CD4-positive, CD25-positive, alpha-beta regulatory T cell (primary cell): Measurements from ENCODE around the gene BCL2. TPM values are rescaled to one million over a fixed set of nuclear protein-coding genes. Genes with fewer than 3 reads are reported as not detected.

Experiments used
- ATAC-seq, 2 donors: fragments of 150-1000 bp; cut with Tn5 transposase; one replicate each; pipeline ENCODE4 v1.10.0; 2021; ENCODE audit warnings: low read depth in 2 of 2, moderate number of reproducible peaks in 2 of 2, moderate library complexity in 1 of 2
- DNase-seq, 3 donors: peaks; one replicate each; pipeline versions ENCODE4 v3.0.0 to v3.0.0-alpha.2; 2012 to 2022; ENCODE audit warnings: mixed read lengths in 1 of 3
- H3K27ac ChIP-seq: one replicate; pipeline ENCODE4 v1.7.0; 2013; ENCODE audit warnings: mild to moderate bottlenecking, low read length; ENCODE audit not compliant: insufficient read depth, poor library complexity, severe bottlenecking
- H3K27me3 ChIP-seq: one replicate; pipeline ENCODE4 v1.7.0; 2013; ENCODE audit warnings: low read length; ENCODE audit not compliant: control insufficient read depth, insufficient read depth
- H3K36me3 ChIP-seq: one replicate; pipeline ENCODE4 v1.7.0; 2013; ENCODE audit warnings: mild to moderate bottlenecking, low read length, moderate library complexity; ENCODE audit not compliant: control insufficient read depth, insufficient read depth
- H3K4me1 ChIP-seq: 2 replicates; pipeline ENCODE4 v1.7.0; 2013; ENCODE audit warnings: mild to moderate bottlenecking, low read length; ENCODE audit not compliant: insufficient read depth, control insufficient read depth, poor library complexity, severe bottlenecking
- H3K4me3 ChIP-seq: one replicate; pipeline ENCODE4 v1.7.0; 2013; ENCODE audit warnings: low read depth, mild to moderate bottlenecking, low read length, moderate library complexity
- H3K9me3 ChIP-seq, 2 experiments: 1 replicate in 1 of 2; 2 replicates in 1 of 2; pipeline ENCODE4 v1.7.0; 2013; ENCODE audit warnings: low read length in 2 of 2, mild to moderate bottlenecking in 1 of 2, moderate library complexity in 1 of 2; ENCODE audit not compliant: control insufficient read depth in 2 of 2
- H3K27ac Mint-ChIP-seq, 3 donors: one replicate each; pipeline ENCODE4 v1.8.0; 2020 to 2022; ENCODE audit warnings: mild to moderate bottlenecking in 3 of 3, mixed read lengths in 3 of 3, moderate library complexity in 2 of 3
- H3K27me3 Mint-ChIP-seq: one replicate; pipeline ENCODE4 v1.8.0; 2022; ENCODE audit warnings: mild to moderate bottlenecking, mixed read lengths
- H3K36me3 Mint-ChIP-seq: one replicate; pipeline ENCODE4 v1.8.0; 2020; ENCODE audit warnings: mixed read lengths
- H3K4me1 Mint-ChIP-seq, 4 donors: one replicate each; pipeline ENCODE4 v1.8.0; 2020 to 2022; ENCODE audit warnings: mixed read lengths in 4 of 4, mild to moderate bottlenecking in 1 of 4
- H3K4me3 Mint-ChIP-seq, 4 donors: one replicate each; pipeline ENCODE4 v1.8.0; 2020 to 2022; ENCODE audit warnings: mild to moderate bottlenecking in 4 of 4, mixed read lengths in 4 of 4, moderate library complexity in 3 of 4
- H3K9me3 Mint-ChIP-seq, 7 donors: one replicate each; pipeline ENCODE4 v1.8.0; 2020 to 2022; ENCODE audit warnings: mixed read lengths in 7 of 7, mild to moderate bottlenecking in 3 of 7, moderate library complexity in 2 of 7
- polyA plus RNA-seq, 4 donors: library from polyadenylated mRNA; unstranded; fragments of 300-500 nt; fragmentation: Illumina TruSeq; gene quantifications; one replicate each; pipeline ENCODE4 v1.2.3, GENCODE V29; 2021
- total RNA-seq: library from RNA; stranded (reverse); gene quantifications from one replicate; pipeline ENCODE4 v1.2.3, GENCODE V29; 2022

Gene BCL2
- total and polyA plus RNA-seq, 5 donors from 2014 or later: 19.1 to 125 (median 31.1) TPM

DNA sequence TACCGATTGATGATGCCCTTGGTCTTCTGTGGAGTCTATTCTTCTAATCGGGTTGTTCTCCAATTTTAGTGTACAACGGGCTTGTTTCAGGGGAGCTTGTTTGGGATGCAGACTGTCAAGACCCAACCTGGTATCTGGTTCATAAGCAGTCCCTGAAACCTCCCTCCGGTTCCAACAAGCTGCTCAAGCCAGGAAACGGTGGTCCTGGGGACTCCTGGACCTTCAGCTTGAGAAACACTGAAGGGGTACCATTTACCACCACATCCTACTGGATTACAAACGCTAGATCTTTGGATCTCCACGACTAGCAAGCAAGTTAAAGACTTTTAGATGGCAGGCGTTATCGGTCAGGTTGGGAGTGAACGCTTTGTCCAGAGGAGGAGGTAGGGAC is 2.0 kb downstream of the BCL2 start:
- peaks cover 7% of the 10 kb centered on the region for H3K36me3 Mint-ChIP-seq
- peaks cover 69% of the 10 kb centered on the region for H3K4me1 ChIP-seq

DNA sequence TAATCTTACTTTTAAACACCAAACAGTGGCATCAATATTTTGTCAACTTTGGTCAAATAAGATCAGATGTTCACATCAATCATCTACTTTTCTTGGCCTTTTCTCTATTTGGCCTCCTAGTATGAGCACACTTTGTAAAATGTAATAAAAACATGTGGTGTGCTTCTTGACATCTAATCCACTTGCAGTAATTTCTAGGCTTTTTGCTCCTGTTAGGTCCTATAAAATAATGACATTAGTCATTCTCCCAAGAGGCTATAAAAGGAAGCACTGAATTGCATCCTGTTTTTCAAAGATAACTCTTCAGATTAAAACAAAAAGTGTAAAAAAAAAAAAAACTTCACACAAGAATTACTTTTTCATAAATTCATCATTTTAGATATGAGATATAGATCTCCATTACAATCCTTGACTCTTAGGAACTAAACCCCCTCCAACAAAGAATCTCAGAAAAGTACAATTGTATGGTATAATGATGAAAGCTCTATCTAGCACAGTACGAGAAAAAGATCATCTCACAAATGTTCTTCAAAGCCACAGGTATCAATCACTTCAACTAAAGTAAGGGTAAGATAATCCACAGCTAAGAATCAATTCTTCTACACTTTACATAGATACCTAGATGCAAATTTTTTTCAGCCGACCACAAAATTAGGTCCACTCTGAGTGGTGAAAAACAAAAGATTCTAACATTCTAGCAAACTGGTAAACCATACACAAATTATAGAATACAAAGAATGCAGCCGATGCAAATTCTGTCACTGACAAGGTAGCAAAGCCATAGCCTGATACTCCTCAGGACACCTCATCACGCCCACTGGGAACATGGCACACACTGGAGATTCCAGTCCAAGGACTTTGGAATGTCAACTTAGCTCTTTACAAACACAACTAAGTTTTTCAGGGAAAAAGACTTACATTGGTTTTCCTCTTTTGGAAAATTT is 2.7 kb downstream of the BCL2 start:
- H3K9me3 ChIP-seq: no peaks in the 10 kb centered on the region
- no peaks in the 10 kb centered on the region for H3K27me3 ChIP-seq
- Mint-ChIP-seq H3K4me3 (peak overlapping the region; percentile 94 to 99 (median 97)), H3K36me3 (peaks cover 7% of the 10 kb centered on the region), H3K4me1 (peaks cover 26 to 63% (median 46%) of the 10 kb centered on the region in 4 donors), H3K9me3 (peaks cover 0 to 2% (median 0%) of the 10 kb centered on the region in 7 donors), H3K27ac (peak overlapping the region; percentile 95 to 99 (median 97)), H3K27me3 (peaks cover 5% of the 10 kb centered on the region)
- peak overlapping the region; percentile 82 for H3K27ac ChIP-seq
- H3K36me3 ChIP-seq: no peaks in the 10 kb centered on the region
- H3K4me3 ChIP-seq: peak overlapping the region; percentile 97
- ATAC-seq (no peak), DNase-seq (peak in 1 of 3 donors; percentile 43)
- H3K4me1 ChIP-seq: peaks cover 75% of the 10 kb centered on the region

More for the DNA sequence above, 2.0 kb downstream of the BCL2 start:
- Histone ChIP-seq H3K27ac (peak overlapping the region; percentile 82), H3K4me3 (peak overlapping the region; percentile 97), H3K27me3 (no peaks in the 10 kb centered on the region), H3K36me3 (no peaks in the 10 kb centered on the region), H3K9me3 (no peaks in the 10 kb centered on the region)
- Mint-ChIP-seq H3K9me3 (peaks cover 0 to 2% (median 0%) of the 10 kb centered on the region in 7 donors), H3K27ac (peak overlapping the region; percentile 95 to 99 (median 97)), H3K27me3 (peaks cover 5% of the 10 kb centered on the region), H3K4me1 (peaks cover 25 to 63% (median 43%) of the 10 kb centered on the region in 4 donors), H3K4me3 (peak overlapping the region; percentile 94 to 99 (median 97))
- no peak for ATAC-seq
- DNase-seq: no peak

DNA sequence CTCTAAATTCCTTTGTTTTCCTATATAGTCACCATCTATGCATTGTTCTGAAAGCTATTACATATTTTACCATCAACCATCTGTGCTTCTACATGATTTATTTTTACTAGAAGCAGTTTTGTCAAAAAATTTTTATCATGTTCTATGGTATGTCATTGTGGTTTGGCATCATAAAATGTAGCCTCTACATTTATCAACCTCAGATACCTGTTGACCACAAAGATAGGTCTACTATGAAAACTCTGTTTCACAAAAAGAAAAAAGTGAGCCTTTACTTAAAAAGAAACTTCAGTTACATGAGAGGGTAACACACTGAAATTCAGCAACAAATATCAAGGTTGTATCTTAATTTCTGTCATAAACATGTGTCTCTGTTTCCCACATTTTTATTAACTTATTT is 3.7 kb downstream of the BCL2 start:
- H3K27ac Mint-ChIP-seq: peak overlapping the region in 2 of 3 donors; percentile 31 to 95
- H3K4me1 Mint-ChIP-seq: peaks cover 31 to 69% (median 51%) of the 10 kb centered on the region in 4 donors
- peaks cover 7% of the 10 kb centered on the region for H3K36me3 Mint-ChIP-seq
- H3K9me3 ChIP-seq: no peaks in the 10 kb centered on the region
- ATAC-seq (no peak), DNase-seq (peak in 1 of 3 donors; percentile 44)
- peaks cover 80% of the 10 kb centered on the region for H3K4me1 ChIP-seq
- no peaks in the 10 kb centered on the region for H3K36me3 ChIP-seq
- H3K27ac ChIP-seq: peak overlapping the region; percentile 82
- peak overlapping the region; percentile 97 for H3K4me3 ChIP-seq
- H3K4me3 Mint-ChIP-seq: peak overlapping the region; percentile 94 to 99 (median 97)
- H3K27me3 ChIP-seq: no peaks in the 10 kb centered on the region
- peaks cover 0 to 2% (median 0%) of the 10 kb centered on the region in 7 donors for H3K9me3 Mint-ChIP-seq
- peaks cover 5% of the 10 kb centered on the region for H3K27me3 Mint-ChIP-seq

DNA sequence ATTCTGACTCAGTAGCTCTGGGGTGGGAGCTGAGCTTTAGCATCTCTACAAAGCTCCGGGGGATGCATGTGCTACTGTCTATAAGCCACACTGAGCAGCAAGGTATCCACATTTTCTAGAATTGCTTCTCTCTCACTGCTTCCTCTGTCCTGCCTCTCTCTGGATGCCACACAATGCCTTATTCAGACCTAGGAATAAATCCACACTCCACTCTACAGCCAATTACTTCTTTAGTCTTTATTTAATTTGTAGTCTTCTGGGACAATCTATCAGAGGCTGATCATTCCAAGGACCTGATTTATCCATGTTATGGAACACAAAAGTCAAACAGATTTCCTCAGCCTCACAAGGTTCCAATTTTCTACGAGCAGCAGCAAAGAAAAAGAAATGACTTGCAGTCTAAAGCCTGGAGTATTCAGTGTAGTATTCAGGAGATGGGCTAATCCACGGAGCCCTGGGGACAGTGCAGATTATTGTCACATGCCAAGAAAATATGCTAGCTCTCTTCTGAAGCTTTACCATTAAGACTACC is 4.4 kb downstream of the BCL2 start:
- Mint-ChIP-seq H3K27ac (peak overlapping the region; percentile 66 to 81 (median 70)), H3K27me3 (peaks cover 5% of the 10 kb centered on the region), H3K9me3 (peaks cover 0 to 2% (median 0%) of the 10 kb centered on the region in 7 donors), H3K4me1 (peaks cover 37 to 76% (median 55%) of the 10 kb centered on the region in 4 donors), H3K4me3 (peak overlapping the region; percentile 94 to 99 (median 97)), H3K36me3 (peaks cover 9% of the 10 kb centered on the region)
- DNase-seq (no peak), ATAC-seq (no peak)
- H3K36me3 ChIP-seq: no peaks in the 10 kb centered on the region
- H3K4me3 ChIP-seq: peak overlapping the region; percentile 97
- H3K9me3 ChIP-seq: no peaks in the 10 kb centered on the region
- no peaks in the 10 kb centered on the region for H3K27me3 ChIP-seq
- H3K4me1 ChIP-seq: peaks cover 80% of the 10 kb centered on the region
- peak overlapping the region; percentile 82 for H3K27ac ChIP-seq

DNA sequence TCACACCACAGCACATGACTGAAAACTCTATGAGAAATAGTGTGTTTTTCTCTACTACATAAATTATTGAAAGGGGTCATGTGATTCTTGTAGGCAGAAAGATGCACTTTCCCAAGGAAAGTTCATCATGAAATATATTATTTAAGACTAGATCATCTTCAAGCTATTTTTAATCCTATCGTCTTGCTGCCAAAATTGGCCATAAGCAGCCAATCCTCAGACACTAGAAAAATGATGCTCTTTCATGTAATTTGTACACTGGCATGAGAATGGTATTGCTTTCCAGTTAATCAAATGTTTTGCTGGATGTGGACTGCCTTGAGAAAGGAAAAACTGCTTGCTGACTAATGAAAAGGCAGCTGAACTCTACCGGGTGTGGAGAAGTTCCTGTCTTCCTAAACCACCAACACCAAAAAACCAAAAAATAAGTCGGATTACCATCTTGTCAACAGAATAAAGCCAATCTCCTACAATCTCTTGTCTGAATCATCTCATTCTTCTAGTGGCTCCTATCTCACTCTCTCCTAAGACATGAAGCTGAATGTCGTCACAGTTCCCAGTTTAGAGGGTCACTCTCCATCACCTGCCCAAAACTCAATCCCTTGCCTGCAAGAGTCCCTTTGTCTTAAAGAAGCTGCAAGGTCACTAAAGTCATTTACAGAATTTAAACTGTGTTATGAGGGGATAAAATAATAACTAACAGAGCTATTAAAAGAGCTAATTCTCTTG is 5.3 kb downstream of the BCL2 start:
- peaks cover 15% of the 10 kb centered on the region for H3K36me3 Mint-ChIP-seq

DNA sequence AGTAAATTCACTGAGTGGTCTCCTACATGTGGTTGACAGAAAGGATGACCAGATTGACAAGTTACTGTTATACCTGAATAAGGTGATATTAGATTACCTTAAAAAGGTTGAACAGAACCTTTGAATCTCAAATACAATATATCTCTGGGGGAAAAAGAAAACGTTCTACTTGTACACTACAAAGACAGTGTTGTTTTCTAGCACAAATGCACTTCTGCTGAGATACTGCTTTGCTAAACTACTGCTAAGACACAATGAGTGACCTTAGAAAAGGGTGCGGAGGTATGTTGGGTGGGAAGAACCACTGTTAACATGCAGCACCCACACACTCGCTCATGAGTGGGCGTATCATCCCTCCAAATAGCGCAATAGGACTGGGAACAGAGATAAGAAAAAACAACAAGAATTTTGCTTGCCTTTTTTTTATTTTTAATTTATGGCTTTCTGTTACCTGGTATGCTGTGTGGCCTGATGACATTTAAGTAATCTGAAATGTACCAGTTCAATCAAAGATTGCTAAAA is 6.1 kb downstream of the BCL2 start:
- Mint-ChIP-seq H3K4me1 (peaks cover 50 to 83% (median 66%) of the 10 kb centered on the region in 4 donors), H3K27ac (peak overlapping the region; percentile 61 to 92 (median 81)), H3K36me3 (peaks cover 15% of the 10 kb centered on the region), H3K4me3 (peak overlapping the region; percentile 94 to 99 (median 97)), H3K9me3 (peaks cover 0 to 2% (median 0%) of the 10 kb centered on the region in 7 donors), H3K27me3 (no peaks in the 10 kb centered on the region)
- no peak for ATAC-seq
- Histone ChIP-seq H3K4me1 (peaks cover 91% of the 10 kb centered on the region), H3K9me3 (no peaks in the 10 kb centered on the region), H3K27ac (peak overlapping the region; percentile 82), H3K27me3 (no peaks in the 10 kb centered on the region), H3K36me3 (no peaks in the 10 kb centered on the region), H3K4me3 (peak overlapping the region; percentile 97)
- no peak for DNase-seq

More for the DNA sequence above, 5.3 kb downstream of the BCL2 start:
- H3K27ac Mint-ChIP-seq: peak overlapping the region; percentile 66 to 81 (median 70)
- Histone ChIP-seq H3K36me3 (no peaks in the 10 kb centered on the region), H3K4me3 (peak overlapping the region; percentile 97), H3K9me3 (no peaks in the 10 kb centered on the region), H3K27ac (peak overlapping the region; percentile 82), H3K4me1 (peaks cover 90% of the 10 kb centered on the region), H3K27me3 (no peaks in the 10 kb centered on the region)
- H3K27me3 Mint-ChIP-seq: peaks cover 4% of the 10 kb centered on the region
- no peak for ATAC-seq
- H3K9me3 Mint-ChIP-seq: peaks cover 0 to 2% (median 0%) of the 10 kb centered on the region in 7 donors
- peak overlapping the region; percentile 94 to 99 (median 97) for H3K4me3 Mint-ChIP-seq
- peaks cover 44 to 82% (median 62%) of the 10 kb centered on the region in 4 donors for H3K4me1 Mint-ChIP-seq
- DNase-seq: no peak
